Bone marrow (tissue), 2 donors: ENCODE measurements around the gene TBC1D24.

Experiments
- DNase-seq, 2 donors: peaks; one replicate each; lab custom pipeline; 2025; lab: John Stamatoyannopoulos, UW

TBC1D24 gene

GRCh38 chr16:2482708-2483534 lies 8.0 kb downstream of the TBC1D24 start:
- DNase-seq = no peak

- DNase-seq = no peak
These were observed 9.3 kb downstream of the TBC1D24 start for GRCh38 chr16:2483939-2484897.

GRCh38 chr16:2484898-2485508 lies 10.1 kb downstream of the TBC1D24 start:
- no peak for DNase-seq

GRCh38 chr16:2485811-2486507 lies 11.0 kb downstream of the TBC1D24 start:
- no peak for DNase-seq

- no peak for DNase-seq
These were observed 12.0 kb downstream of the TBC1D24 start for GRCh38 chr16:2486645-2487516.

DNA sequence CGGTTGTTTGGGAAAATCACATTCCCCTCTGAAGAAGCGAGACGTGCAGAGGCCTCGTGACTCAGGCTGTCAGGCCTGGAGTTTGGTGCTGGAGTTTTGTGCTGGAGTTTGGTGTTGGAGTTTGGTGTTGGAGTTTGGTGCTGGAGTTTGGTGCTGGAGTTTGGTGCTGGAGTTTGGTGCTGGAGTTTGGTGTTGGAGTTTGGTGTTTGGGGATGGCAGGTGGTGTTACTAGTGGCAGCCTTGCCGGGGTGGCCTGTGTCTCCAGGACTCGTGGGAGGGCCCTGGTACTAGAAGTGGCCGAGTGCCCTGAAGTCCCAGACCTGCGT lies 12.6 kb downstream of the TBC1D24 start:
- no peak for DNase-seq

DNA sequence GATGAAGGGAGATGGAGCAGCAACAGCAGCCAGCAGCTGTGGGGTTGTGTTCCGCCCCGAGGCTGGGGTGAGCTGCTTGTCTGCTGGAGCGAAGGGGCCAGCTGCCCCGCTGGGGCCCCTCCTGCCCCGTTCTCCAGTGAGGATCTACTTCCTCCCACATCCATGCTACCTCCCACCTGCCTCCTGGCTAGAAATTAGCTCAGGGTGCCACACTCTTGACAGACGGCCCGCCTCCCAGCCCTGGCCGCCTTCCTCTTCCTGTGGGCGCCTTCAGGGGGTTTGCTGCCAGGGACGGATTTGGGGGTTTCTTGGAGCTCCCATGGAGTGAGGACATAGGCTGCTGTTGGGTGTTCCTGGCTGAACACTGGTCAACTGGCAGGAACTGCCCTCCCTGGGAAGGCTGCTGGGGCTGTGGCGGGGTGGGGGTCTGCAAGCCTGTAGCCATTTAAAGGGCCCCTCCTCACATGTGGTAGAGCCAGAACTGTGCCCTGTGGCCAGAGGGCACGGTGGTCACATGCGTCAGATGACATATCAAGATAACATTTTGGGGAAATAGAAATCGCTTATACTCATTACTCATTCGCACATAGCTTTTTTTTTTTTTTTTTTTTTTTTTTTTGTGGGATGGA lies 13.1 kb downstream of the TBC1D24 start:
- DNase-seq = peak; percentile 32 to 69

DNA sequence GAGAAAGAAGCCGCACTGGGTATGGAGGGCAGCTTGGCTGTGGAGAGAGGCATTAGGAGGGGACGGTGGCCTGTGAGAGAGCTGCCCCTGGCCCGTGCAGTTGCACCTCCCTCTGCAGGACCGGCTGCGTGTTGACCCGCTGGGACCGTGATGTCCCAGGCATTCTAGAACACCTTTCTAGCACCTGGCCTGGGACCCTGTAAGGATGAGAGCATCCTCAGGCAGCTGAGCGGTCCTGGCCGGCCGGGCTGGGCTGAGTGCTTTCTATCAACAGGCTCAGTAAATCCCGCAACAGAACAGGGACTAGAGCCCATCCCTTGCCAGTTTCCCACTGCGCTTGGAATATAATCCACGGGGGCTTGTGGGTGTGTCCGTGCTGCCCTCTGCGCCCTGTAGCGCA lies 14.7 kb downstream of the TBC1D24 start:
- DNase-seq = no peak

DNA sequence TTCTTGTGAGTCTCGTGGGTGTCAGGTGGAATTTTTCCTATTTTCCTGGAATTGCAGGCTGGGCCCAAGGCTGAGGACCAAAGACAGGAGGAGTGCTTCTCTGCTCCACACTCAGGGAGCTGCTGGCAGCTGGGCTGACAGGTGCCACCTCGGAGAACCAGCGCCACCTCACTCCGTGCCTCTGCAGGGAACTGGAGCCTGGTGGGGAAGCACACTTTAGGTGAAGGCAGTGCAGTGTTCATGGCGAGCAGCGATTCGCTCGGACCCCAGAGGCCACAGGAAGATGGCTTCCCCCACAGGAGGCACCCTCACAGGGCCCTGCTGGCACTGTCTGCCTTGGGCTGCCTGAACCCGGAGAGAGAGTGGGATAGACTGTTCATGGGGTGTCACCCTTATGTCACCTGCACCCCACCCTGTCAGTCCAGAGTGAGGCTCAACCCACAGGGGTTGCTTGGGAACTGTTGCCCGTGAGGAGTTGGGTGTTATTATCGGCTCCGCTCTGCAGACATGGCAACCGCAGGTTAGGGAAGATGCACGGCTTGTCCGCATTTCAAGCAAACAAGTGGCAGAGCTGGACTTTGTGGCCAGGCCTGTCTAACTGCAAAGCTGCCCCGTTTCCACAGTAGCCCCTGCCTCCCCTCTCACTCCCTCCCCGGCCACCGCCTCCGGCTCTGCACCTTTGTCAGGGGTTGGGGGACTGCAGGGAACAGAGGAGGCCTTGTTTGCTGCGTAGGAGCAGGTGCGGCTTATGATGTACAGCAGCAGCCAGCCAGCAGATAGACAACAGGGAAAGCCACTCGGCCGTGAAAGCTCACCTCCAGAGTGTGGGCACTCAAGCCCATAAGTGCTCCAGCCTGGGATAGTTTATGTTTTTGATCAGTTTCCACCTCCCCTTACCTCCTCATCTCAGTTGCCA lies 15.5 kb downstream of the TBC1D24 start:
- no peak for DNase-seq

- no peak for DNase-seq
These were observed 17.4 kb downstream of the TBC1D24 start for GRCh38 chr16:2492292-2492691.

DNA sequence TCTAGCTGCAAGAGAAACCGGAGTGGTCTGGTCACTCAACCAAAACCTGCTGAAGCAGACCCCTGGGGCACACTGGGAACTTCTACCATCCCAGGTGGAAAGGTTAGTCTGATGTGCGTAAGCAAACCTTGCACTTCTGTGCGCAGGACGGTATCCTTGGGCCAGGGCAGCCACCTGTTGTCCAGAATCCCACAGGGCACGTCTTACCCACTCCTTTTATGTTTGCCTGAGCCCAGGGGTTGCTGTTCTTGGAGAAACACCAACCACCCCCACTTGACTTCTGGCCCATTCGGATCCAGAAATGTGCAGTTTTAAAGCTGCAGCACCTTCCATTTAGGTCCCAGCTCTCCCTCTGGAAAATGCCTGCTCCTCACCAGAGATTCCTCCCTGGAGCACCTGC lies 18.7 kb downstream of the TBC1D24 start:
- no peak for DNase-seq

DNA sequence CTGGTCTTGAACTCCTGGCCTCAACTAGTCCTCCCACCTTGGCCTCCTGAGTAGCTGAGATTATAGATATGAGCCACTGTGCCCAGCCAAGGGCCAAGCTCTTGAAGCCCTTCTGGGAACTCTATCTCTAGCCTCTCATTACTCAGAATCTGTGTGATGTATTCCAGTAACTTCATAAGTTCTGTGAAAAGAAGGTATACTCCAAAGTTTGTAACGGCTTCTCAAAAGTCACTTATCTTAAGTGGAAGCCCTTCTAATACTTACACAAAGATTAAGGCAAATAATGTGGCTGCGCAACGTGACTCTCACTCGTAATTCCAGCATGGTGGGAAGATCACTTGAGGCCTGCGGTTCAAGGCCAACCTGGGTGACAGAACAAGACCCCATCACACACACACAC lies 19.7 kb downstream of the TBC1D24 start:
- no peak for DNase-seq

DNA sequence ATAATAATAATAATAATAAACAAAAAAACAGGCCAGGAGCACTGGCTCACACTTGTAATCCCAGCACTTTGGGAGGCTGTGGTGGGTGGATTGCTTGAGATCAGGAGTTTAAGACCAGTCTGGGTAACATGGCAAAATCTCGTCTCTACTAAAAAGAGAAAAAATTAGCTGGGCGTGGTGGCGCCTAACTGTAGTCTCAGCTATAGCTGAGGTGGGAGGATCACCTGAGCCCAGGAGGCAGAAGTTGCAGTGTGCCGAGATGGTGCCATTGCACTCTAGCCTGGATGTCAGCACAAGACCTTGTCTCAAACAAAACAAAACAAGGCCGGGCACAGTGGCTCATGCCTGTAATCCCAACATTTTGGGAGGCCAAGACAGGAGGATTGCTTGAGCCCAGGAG lies 20.1 kb downstream of the TBC1D24 start:
- DNase-seq = no peak

GRCh38 chr16:2496223-2497115 lies 21.5 kb downstream of the TBC1D24 start:
- no peak for DNase-seq

DNA sequence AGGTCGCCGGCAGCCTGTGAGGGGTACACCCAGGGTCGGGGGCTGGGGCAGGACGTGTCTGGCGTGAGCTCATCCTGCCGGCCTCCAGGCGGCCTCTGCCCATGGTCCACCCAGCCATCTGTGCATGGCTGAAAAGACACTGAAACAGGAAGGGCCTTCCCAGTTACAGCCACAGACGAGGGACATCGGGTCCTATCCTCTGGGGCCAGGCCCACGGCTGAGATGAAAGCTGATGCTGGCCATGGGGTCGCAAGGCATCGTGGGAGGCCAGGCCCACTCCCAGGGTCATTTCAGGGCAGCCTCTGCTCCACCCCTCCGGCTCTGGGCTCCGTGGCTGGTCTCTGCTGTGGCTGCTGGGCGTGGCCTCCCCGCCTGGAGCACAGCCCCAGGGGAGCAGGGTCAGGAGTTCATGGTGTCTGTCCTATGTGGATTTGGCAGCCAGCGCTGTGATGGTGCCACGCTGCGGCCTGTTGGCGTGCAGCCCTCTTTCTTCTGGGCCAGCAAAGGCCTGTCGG lies 22.2 kb downstream of the TBC1D24 start:
- DNase-seq = no peak

- no peak for DNase-seq
These were observed 23.0 kb downstream of the TBC1D24 start for GRCh38 chr16:2497695-2498484.

DNA sequence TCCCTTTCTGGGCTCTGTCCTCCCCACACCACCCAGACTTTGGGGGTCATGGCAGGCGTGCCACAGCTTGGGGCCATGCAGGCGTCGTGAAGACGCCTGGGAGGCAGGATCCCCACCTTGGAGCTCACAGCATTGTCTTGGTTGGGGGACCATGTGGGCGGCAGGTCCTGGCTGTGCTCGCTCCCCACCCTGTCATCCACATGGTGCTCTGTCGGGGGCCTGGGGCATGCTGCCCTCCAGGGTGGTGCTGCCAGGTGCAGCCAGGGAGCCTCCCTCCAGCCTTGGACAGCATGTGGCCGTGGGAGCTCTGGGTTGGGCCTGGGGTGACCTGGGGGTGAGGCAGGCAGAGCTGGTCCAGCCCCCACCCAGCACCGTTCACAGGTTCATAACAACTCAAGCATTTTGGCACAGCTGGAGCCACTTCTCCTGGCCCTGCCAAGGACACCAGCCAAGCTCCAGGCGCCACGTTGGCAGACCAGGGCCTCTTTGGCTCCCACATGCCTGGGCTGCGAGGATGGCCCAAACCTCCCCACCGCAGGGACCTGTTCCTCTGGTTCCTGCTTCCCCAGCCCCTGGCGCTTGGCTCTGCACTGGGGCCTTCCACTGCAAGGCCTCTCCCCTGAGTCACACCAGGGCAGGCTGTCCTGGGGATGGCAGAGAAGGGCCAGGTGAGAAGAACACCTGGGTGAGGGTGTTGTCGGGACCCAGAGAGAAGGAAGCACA lies 23.8 kb downstream of the TBC1D24 start:
- DNase-seq = no peak
